Prostate gland (tissue), 2 donors: Measurements from ENCODE around the gene NFASC. TPM values are rescaled to one million over a fixed set of nuclear protein-coding genes. Genes with fewer than 3 reads are reported as not detected.

Source experiments
- DNase-seq: peaks from one replicate; pipeline ENCODE4 v3.0.0-alpha.2; 2019; ENCODE audit warnings: low spot score
- H3K27ac ChIP-seq, 2 donors: fragments of 200-600 bp; sonication (generic); 2 replicates each; pipeline ENCODE4 v1.5.1; 2017 to 2019
- H3K27me3 ChIP-seq: fragments of 200-600 bp; sonication (generic); replicated peaks from 2 replicates; pipeline ENCODE4 v1.5.1; 2019; ENCODE audit not compliant: insufficient read depth
- H3K36me3 ChIP-seq, 2 donors: fragments of 200-600 bp; sonication (generic); 1 replicate in 1 of 2; 2 replicates in 1 of 2; pipeline versions ENCODE4 v1.5.1 to v1.8.1; 2017 to 2019
- H3K4me1 ChIP-seq: fragments of 200-600 bp; sonication (generic); replicated peaks from 2 replicates; pipeline ENCODE4 v1.5.1; 2019
- H3K4me3 ChIP-seq, 2 donors: fragments of 200-600 bp; sonication (generic); 2 replicates each; pipeline ENCODE4 v1.5.1; 2017 to 2019
- H3K9me3 ChIP-seq: fragments of 200-600 bp; sonication (generic); 2 replicates; pipeline ENCODE4 v1.5.1; 2017
- POLR2A ChIP-seq: fragments of 450-650 bp; IDR thresholded peaks from one replicate; pipeline ENCODE4 v1.6.1; 2016; ENCODE audit warnings: antibody characterized with exemption, mild to moderate bottlenecking
- POLR2AphosphoS5 ChIP-seq: sonication (generic); formaldehyde crosslinking; IDR thresholded peaks from one replicate; pipeline ENCODE4 v1.6.1; 2017; ENCODE audit warnings: antibody characterized with exemption
- WGBS: methylation state at CpG from one replicate; pipeline ENCODE4 v1.1.5; 2018; 5-methylcytosine and 5-hydroxymethylcytosine counted together
- intact Hi-C: fragments of 100-400 bp; cut with DNase I; formaldehyde crosslinking; loops from one replicate; pipeline ENCODE4 v1.14.2; 2022
- total RNA-seq, 2 donors: library from RNA; depleted of rRNA; stranded (reverse); fragments of >200 nt; gene quantifications; one replicate each; pipeline ENCODE4 v1.1.0, GENCODE V29; 2016
- TF ChIP-seq, protein P1 (sequence below), 4 experiments: fragments of 200-600 bp in 2 of 4; fragments of 450-650 bp in 2 of 4; sonication (generic) in 2 of 4; IDR thresholded peaks; 1 replicate in 3 of 4; 2 replicates in 1 of 4; pipeline ENCODE4 v1.5.1; 2016 to 2019; ENCODE audit warnings: antibody characterized with exemption in 4 of 4, mild to moderate bottlenecking in 2 of 4, moderate library complexity in 2 of 4

Gene NFASC
- total RNA-seq, 2 donors from 2014 or later: 3.7 to 13.2 TPM

DNA sequence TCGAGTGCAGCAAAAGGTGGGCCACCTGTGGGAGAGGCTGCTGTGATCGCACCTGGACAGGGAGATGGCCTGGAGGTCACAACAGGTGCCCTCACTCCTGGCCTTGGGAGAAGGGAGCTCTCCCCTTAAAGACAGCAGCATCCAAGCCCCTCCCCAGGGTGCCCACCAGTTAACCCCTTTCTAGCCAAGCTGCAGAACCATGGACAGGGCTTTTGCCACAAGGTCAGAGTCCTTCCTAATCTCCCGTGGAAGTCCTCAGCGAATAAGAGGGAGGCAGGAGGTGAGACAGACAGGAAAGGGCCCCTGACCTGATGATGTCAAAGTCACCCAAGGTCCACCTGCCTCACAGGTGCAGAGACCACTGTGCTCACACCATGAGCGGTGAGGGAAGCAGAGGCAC lies 174.1 kb downstream of the NFASC start:
- no peaks in the 10 kb centered on the region for H3K4me1 ChIP-seq
- DNase-seq: no peak
- H3K9me3 ChIP-seq: no peaks in the 10 kb centered on the region
- WGBS: 38% methylated on average over 5 of the region's 5 CpGs
- H3K36me3 ChIP-seq: no peaks in the 10 kb centered on the region
- intact Hi-C loops: no loop called here
- peaks cover 18% of the 10 kb centered on the region for H3K27me3 ChIP-seq
- H3K4me3 ChIP-seq: no peak overlapping the region
- no peak for TF ChIP-seq POLR2A
- TF ChIP-seq, protein P1, sequence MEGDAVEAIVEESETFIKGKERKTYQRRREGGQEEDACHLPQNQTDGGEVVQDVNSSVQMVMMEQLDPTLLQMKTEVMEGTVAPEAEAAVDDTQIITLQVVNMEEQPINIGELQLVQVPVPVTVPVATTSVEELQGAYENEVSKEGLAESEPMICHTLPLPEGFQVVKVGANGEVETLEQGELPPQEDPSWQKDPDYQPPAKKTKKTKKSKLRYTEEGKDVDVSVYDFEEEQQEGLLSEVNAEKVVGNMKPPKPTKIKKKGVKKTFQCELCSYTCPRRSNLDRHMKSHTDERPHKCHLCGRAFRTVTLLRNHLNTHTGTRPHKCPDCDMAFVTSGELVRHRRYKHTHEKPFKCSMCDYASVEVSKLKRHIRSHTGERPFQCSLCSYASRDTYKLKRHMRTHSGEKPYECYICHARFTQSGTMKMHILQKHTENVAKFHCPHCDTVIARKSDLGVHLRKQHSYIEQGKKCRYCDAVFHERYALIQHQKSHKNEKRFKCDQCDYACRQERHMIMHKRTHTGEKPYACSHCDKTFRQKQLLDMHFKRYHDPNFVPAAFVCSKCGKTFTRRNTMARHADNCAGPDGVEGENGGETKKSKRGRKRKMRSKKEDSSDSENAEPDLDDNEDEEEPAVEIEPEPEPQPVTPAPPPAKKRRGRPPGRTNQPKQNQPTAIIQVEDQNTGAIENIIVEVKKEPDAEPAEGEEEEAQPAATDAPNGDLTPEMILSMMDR (IDR thresholded peaks at IDR 0.05): no peak
- TF ChIP-seq POLR2AphosphoS5: no peak
- no peak overlapping the region for H3K27ac ChIP-seq

DNA sequence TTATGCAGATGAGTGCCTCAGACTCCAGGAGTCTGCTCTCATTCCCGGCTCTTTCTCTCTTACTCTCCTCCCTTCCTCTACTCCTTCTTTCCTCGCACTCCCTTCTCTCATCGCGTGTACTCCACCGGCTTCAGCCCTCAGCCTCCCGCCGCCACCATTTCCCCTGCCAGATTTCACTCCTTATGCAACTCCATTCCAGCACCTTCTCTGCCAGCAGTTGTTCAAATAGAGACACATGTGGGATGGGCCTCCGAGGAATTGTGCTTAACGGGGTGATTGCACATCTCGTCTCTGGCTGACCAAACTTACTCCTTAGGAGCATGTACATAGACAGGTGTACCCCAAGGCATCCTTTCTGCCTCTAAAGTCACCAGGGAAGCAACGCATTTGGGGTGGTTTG lies 174.5 kb downstream of the NFASC start:
- H3K4me1 ChIP-seq: no peaks in the 10 kb centered on the region
- DNase-seq: no peak
- peaks cover 18% of the 10 kb centered on the region for H3K27me3 ChIP-seq
- 23% methylated on average over 11 of the region's 11 CpGs for WGBS
- intact Hi-C loops: no loop called here
- no peak overlapping the region for H3K4me3 ChIP-seq
- no peaks in the 10 kb centered on the region for H3K36me3 ChIP-seq
- H3K9me3 ChIP-seq: no peaks in the 10 kb centered on the region
- TF ChIP-seq, protein P1 (IDR thresholded peaks at IDR 0.05): no peak
- TF ChIP-seq POLR2AphosphoS5: no peak
- no peak for TF ChIP-seq POLR2A
- H3K27ac ChIP-seq: no peak overlapping the region

DNA sequence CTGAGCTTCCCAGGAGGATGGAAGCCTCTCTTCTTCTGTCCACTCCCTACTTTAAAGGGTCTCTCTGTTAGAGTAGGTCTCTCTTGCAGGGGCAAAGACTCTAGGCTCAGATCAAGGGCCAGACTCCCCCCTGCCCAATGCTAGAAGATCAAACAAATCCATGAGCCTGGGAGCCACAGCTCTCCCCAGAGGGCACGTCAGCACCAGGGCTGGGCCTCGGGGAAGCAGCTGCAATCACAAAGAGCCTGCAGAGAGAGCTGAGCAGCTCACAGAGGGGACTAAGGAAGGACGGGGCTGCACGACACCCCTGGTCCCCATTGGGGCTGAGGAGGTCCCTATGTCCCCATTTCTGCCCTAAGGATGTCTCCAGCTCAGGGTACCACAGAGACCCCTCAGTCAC lies 176.2 kb downstream of the NFASC start:
- DNase-seq: no peak
- no peak for TF ChIP-seq POLR2A
- TF ChIP-seq, protein P1 (IDR thresholded peaks at IDR 0.05): no peak
- no peak for TF ChIP-seq POLR2AphosphoS5
- Histone ChIP-seq H3K9me3 (no peaks in the 10 kb centered on the region), H3K27me3 (peaks cover 15% of the 10 kb centered on the region), H3K4me1 (no peaks in the 10 kb centered on the region), H3K27ac (no peak overlapping the region), H3K4me3 (no peak overlapping the region), H3K36me3 (no peaks in the 10 kb centered on the region)
- intact Hi-C loops: no loop called here
- 66% methylated on average over 4 of the region's 4 CpGs for WGBS

DNA sequence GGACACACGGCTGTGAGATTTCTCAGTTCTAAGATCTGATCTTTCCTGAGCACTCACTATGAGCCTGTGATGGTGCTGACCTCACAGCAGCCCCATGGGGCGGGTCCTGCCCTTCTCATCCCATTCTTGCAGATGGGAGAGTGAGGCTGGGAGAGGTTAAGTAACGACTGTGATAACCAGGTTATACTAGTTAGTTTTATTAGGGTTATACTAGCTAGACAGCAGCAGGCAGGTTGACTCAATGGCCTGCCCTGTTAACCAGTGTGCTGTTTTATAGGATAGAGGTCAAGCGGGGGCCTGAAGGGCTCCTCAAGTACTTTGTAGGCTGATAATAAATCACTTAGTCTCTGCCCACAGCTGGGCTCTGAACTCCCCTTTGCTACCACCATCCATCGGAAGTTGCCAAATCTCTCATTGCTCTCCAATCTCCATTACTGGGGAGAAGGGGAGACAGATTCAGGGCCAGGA lies 177.1 kb downstream of the NFASC start:
- Histone ChIP-seq H3K4me1 (no peaks in the 10 kb centered on the region), H3K27ac (no peak overlapping the region), H3K9me3 (no peaks in the 10 kb centered on the region), H3K36me3 (no peaks in the 10 kb centered on the region), H3K27me3 (peaks cover 10% of the 10 kb centered on the region), H3K4me3 (no peak overlapping the region)
- WGBS: 80% methylated on average over 5 of the region's 5 CpGs
- intact Hi-C loops: no loop called here
- TF ChIP-seq POLR2AphosphoS5 (no peak), POLR2A (no peak)
- DNase-seq: no peak

DNA sequence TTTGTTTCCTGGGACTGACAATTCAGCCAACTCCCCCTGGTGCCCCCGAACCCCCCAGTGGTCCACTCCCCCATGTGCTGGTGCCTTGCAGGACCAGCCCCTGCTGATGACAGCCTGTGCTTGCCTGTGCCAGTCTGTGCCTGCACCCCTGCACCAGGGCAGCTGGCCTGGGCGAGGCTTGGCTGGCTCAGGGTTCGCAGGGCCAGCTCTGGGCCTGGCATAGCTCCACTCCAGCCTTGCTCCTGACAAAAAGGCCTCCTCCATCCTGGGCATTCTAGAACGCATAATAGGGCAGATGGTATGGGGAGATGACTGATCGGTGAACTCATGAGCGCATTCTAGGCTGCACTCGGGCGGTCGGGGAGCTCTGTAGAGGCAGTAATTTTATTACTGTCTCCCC lies 177.7 kb downstream of the NFASC start:
- Histone ChIP-seq H3K4me3 (no peak overlapping the region), H3K4me1 (no peaks in the 10 kb centered on the region), H3K9me3 (no peaks in the 10 kb centered on the region), H3K36me3 (no peaks in the 10 kb centered on the region), H3K27me3 (peaks cover 4% of the 10 kb centered on the region), H3K27ac (no peak overlapping the region)
- TF ChIP-seq POLR2A (no peak), POLR2AphosphoS5 (no peak)
- TF ChIP-seq, protein P1 (IDR thresholded peaks at IDR 0.05): no peak
- no peak for DNase-seq
- intact Hi-C loops: no loop called here
- 71% methylated on average over 8 of the region's 9 CpGs for WGBS
